Prostate gland (tissue), 2 donors: ENCODE data around the gene LRRC23.

Experiments used
- POLR2A ChIP-seq: fragments of 450-650 bp; IDR thresholded peaks from one replicate; pipeline ENCODE4 v1.6.1; 2016; ENCODE audit warnings: antibody characterized with exemption, mild to moderate bottlenecking
- TF ChIP-seq, protein P1 (sequence below), 4 experiments: fragments of 200-600 bp in 2 of 4; fragments of 450-650 bp in 2 of 4; sonication (generic) in 2 of 4; IDR thresholded peaks; 1 replicate in 3 of 4; 2 replicates in 1 of 4; pipeline ENCODE4 v1.5.1; 2016 to 2019; ENCODE audit warnings: antibody characterized with exemption in 4 of 4, mild to moderate bottlenecking in 2 of 4, moderate library complexity in 2 of 4

DNA sequence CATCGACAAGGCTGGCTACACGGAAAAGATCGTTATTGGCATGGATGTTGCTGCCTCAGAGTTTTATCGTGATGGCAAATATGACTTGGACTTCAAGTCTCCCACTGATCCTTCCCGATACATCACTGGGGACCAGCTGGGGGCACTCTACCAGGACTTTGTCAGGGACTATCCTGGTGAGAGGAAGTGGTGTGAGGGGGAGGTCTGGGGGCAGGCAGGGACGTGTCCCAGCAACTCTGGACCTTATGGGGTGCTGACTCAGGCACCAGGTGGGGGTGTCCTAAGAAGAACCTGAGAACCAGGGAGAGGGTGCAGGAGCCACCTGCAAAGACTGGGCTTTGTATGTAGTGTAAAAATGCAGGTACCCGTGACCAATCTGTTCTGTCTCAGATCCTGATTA is 15.0 kb downstream of the LRRC23 start:
- TF ChIP-seq, protein P1, sequence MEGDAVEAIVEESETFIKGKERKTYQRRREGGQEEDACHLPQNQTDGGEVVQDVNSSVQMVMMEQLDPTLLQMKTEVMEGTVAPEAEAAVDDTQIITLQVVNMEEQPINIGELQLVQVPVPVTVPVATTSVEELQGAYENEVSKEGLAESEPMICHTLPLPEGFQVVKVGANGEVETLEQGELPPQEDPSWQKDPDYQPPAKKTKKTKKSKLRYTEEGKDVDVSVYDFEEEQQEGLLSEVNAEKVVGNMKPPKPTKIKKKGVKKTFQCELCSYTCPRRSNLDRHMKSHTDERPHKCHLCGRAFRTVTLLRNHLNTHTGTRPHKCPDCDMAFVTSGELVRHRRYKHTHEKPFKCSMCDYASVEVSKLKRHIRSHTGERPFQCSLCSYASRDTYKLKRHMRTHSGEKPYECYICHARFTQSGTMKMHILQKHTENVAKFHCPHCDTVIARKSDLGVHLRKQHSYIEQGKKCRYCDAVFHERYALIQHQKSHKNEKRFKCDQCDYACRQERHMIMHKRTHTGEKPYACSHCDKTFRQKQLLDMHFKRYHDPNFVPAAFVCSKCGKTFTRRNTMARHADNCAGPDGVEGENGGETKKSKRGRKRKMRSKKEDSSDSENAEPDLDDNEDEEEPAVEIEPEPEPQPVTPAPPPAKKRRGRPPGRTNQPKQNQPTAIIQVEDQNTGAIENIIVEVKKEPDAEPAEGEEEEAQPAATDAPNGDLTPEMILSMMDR (IDR thresholded peaks at IDR 0.05): no peak
- no peak for TF ChIP-seq POLR2A
